GM12878 (cell line): ENCODE results near the gene SEC22B. TPM values are rescaled to one million over a fixed set of nuclear protein-coding genes. Genes with fewer than 3 reads are reported as not detected.

Source experiments
- BMI1 ChIP-seq: fragments of 450-650 bp; IDR thresholded peaks from 2 replicates; pipeline ENCODE4 v1.6.1; 2016; ENCODE audit warnings: mild to moderate bottlenecking, moderate library complexity, borderline replicate concordance
- CEBPZ ChIP-seq: fragments of 150-350 bp; IDR thresholded peaks from 2 replicates; pipeline ENCODE4 v1.6.1; 2016; ENCODE audit warnings: low read depth, low read length
- CREB1 ChIP-seq: IDR thresholded peaks from 2 replicates; pipeline ENCODE4 v1.6.1; 2012; ENCODE audit warnings: low read depth, mild to moderate bottlenecking, inconsistent platforms
- CTCF ChIP-seq, 3 experiments: IDR thresholded peaks in 2 of 3; conservative IDR thresholded peaks in 1 of 3; 2 replicates each; pipeline ENCODE4 v1.5.1; 2011; ENCODE audit warnings: low read depth in 3 of 3, low read length in 3 of 3, mild to moderate bottlenecking in 3 of 3, control low read depth in 2 of 3, moderate library complexity in 2 of 3, inconsistent platforms in 1 of 3, mixed read lengths in 1 of 3; ENCODE audit not compliant: control insufficient read depth in 2 of 3, insufficient read depth in 1 of 3; ENCODE audit errors: extremely low read depth in 1 of 3
- DPF2 ChIP-seq: fragments of 450-650 bp; IDR thresholded peaks from 2 replicates; pipeline ENCODE4 v1.6.1; 2017; ENCODE audit warnings: mild to moderate bottlenecking
- GABPA ChIP-seq: IDR thresholded peaks from 2 replicates; pipeline ENCODE4 v1.6.1; 2014; ENCODE audit warnings: antibody characterized with exemption, low read depth, mild to moderate bottlenecking, inconsistent platforms
- HDGF ChIP-seq: fragments of 450-650 bp; IDR thresholded peaks from 2 replicates; pipeline ENCODE4 v1.6.1; 2016; ENCODE audit warnings: antibody characterized with exemption
- IKZF2 ChIP-seq, 2 experiments: fragments of 450-650 bp; IDR thresholded peaks; 2 replicates each; pipeline ENCODE4 v1.6.1; 2017; ENCODE audit warnings: mild to moderate bottlenecking in 2 of 2, moderate library complexity in 2 of 2
- MEF2B ChIP-seq: fragments of 450-650 bp; IDR thresholded peaks from 2 replicates; pipeline ENCODE4 v1.6.1; 2018; ENCODE audit warnings: mild to moderate bottlenecking, moderate library complexity; ENCODE audit not compliant: partially characterized antibody, poor library complexity, severe bottlenecking
- NFXL1 ChIP-seq: fragments of 450-650 bp; IDR thresholded peaks from 2 replicates; pipeline ENCODE4 v1.6.1; 2017; ENCODE audit warnings: antibody characterized with exemption, mild to moderate bottlenecking, borderline replicate concordance
- NKRF ChIP-seq: fragments of 450-650 bp; conservative IDR thresholded peaks from 2 replicates; pipeline ENCODE4 v1.6.1; 2017; ENCODE audit warnings: mild to moderate bottlenecking, moderate library complexity
- NR2F1 ChIP-seq: fragments of 450-650 bp; conservative IDR thresholded peaks from 2 replicates; pipeline ENCODE4 v1.6.1; 2017; ENCODE audit warnings: mild to moderate bottlenecking
- PML ChIP-seq: IDR thresholded peaks from 2 replicates; pipeline ENCODE4 v1.6.1; 2012; ENCODE audit warnings: low read length, inconsistent platforms
- RUNX3 ChIP-seq: IDR thresholded peaks from 2 replicates; pipeline ENCODE4 v1.6.1; 2012; ENCODE audit warnings: low read length, inconsistent platforms
- SMC3 ChIP-seq: IDR thresholded peaks from 2 replicates; pipeline ENCODE4 v1.6.1; 2011; ENCODE audit warnings: low read length, improper control_type of control experiment, borderline replicate concordance
- SPI1 ChIP-seq: IDR thresholded peaks from 2 replicates; pipeline ENCODE4 v1.6.1; 2011; ENCODE audit warnings: low read depth, mild to moderate bottlenecking, low read length, moderate library complexity, borderline replicate concordance; ENCODE audit not compliant: insufficient read depth
- SREBF1 ChIP-seq: IDR thresholded peaks from 2 replicates; pipeline ENCODE4 v1.6.1; 2012; ENCODE audit warnings: mild to moderate bottlenecking, low read length
- SREBF2 ChIP-seq: IDR thresholded peaks from 2 replicates; pipeline ENCODE4 v1.6.1; 2012; ENCODE audit warnings: mild to moderate bottlenecking, low read length
- STAT1 ChIP-seq: fragments of 450-650 bp; conservative IDR thresholded peaks from 2 replicates; pipeline ENCODE4 v1.6.1; 2014; ENCODE audit warnings: antibody characterized with exemption, mild to moderate bottlenecking
- STAT3 ChIP-seq: IDR thresholded peaks from 2 replicates; pipeline ENCODE4 v1.6.1; 2011; ENCODE audit warnings: low read depth, low read length, improper control_type of control experiment
- TARDBP ChIP-seq: IDR thresholded peaks from 2 replicates; pipeline ENCODE4 v1.6.1; 2016; ENCODE audit warnings: borderline replicate concordance
- ZSCAN29 ChIP-seq: fragments of 450-650 bp; IDR thresholded peaks from 2 replicates; pipeline ENCODE4 v1.6.1; 2017; ENCODE audit warnings: mild to moderate bottlenecking, moderate library complexity
- polyA plus RNA-seq, 11 experiments: library from polyadenylated mRNA; depleted of rRNA in 4 of 11; unstranded in 6 of 11; stranded (reverse) in 5 of 11; fragments of >200 nt; fragmentation: Nextera tagmentation in 4 of 11; fragmentation: Illumina TruSeq in 1 of 11; extraction: Ambion mirVana in 4 of 11; extraction: Trizol in 1 of 11; gene quantifications; 1 replicate in 1 of 11; 2 replicates in 10 of 11; pipeline versions ENCODE4 v1.2.1 to v1.2.3, GENCODE V29; 2011 to 2016; ENCODE audit warnings: inconsistent platforms in 2 of 11, missing spikeins in 2 of 11, low read depth in 1 of 11
- total RNA-seq, 4 experiments: library from RNA; depleted of rRNA in 3 of 4; stranded (reverse); fragments of >200 nt in 3 of 4; fragmentation: Illumina TruSeq in 1 of 4; extraction: Trizol in 1 of 4; gene quantifications; 2 replicates each; pipeline versions ENCODE4 v1.2.1 to v1.2.3, GENCODE V29; 2013 to 2021

The SEC22B gene
- total and polyA plus RNA-seq, 10 of the 15 experiments (the other 5 are each of a cell fraction or from before 2014, with no cell fraction given) = 19.8 to 41.5 (median 27.7) TPM

GRCh38 chr1:120176092-120176855 is at the start of gene SEC22B (continued):
- TF ChIP-seq SPI1 (peak; percentile 68; the same call in 1 of the 2 replicates), SMC3 (no peak), CREB1 (peak; percentile 90), CTCF (IDR thresholded peaks at IDR 0.05 in 2 of 3, conservative IDR thresholded peaks at IDR 0.05 in 1 of 3; ENCODE audit: control insufficient read depth in 2 of 3, extremely low read depth in 1 of 3, insufficient read depth in 1 of 3, low read depth in 3 of 3, low read length in 3 of 3) (no peak), SREBF2 (no peak), ZSCAN29 (peak; percentile 84; the same call in 1 of the 2 replicates), HDGF (no peak; the same call in 1 of the 2 replicates), SREBF1 (no peak), BMI1 (no peak), GABPA (peak; percentile 100), NR2F1 (0 out of 2 replicates have a peak, but pooled peaks have one; percentile 25), STAT1 (0 out of 2 replicates have a peak, but pooled peaks have one; percentile 89), TARDBP (peak; percentile 73; the same call in 1 of the 2 replicates), CEBPZ (no peak), NFXL1 (no peak), DPF2 (0 out of 2 replicates have a peak, but pooled peaks have one; percentile 37), RUNX3 (peak; percentile 92), PML (peak; percentile 88), MEF2B (no peak), STAT3 (no peak), NKRF (no peak; the same call in none of the 2 replicates), IKZF2 (IDR thresholded peaks at IDR 0.05) (peak; percentile 51 to 67)
